Keratinocyte (primary cell): ENCODE data around the gene IFNA14. TPM values are rescaled to one million over a fixed set of nuclear protein-coding genes. Genes with fewer than 3 reads are reported as not detected.

Experiments
- DNase-seq: peaks from one replicate; pipeline ENCODE4 v3.0.0-alpha.2; 2011; ENCODE audit warnings: low read depth, missing footprints, low spot score
- FAIRE-seq: peaks from 2 replicates; lab custom pipeline; 2011; peaks lifted over from hg19 to GRCh38; lab: Jason Lieb, UNC
- H2AFZ ChIP-seq: 2 replicates; pipeline ENCODE4 v1.6.0; 2012; ENCODE audit warnings: low read length, control low read depth, inconsistent platforms; ENCODE audit not compliant: control insufficient read depth
- H3K27ac ChIP-seq: 2 replicates; pipeline ENCODE4 v1.5.1; 2011; ENCODE audit warnings: low read length; ENCODE audit not compliant: control insufficient read depth, insufficient read depth
- H3K27me3 ChIP-seq: 3 replicates; pipeline ENCODE4 v1.6.0; 2011; ENCODE audit warnings: low read length; ENCODE audit not compliant: control insufficient read depth, insufficient read depth; ENCODE audit errors: extremely low read depth
- H3K36me3 ChIP-seq, 2 experiments: 2 replicates in 1 of 2; 3 replicates in 1 of 2; pipeline ENCODE4 v1.5.1; 2011; ENCODE audit warnings: low read length in 2 of 2, mild to moderate bottlenecking in 1 of 2; ENCODE audit not compliant: control insufficient read depth in 2 of 2, insufficient read depth in 2 of 2; ENCODE audit errors: extremely low read depth in 1 of 2
- H3K4me1 ChIP-seq: 3 replicates; pipeline ENCODE4 v1.5.1; 2011; ENCODE audit warnings: low read length; ENCODE audit not compliant: control insufficient read depth, insufficient read depth; ENCODE audit errors: extremely low read depth
- H3K4me2 ChIP-seq: 3 replicates; pipeline ENCODE4 v1.6.0; 2011; ENCODE audit warnings: low read depth, low read length; ENCODE audit not compliant: control insufficient read depth, insufficient read depth; ENCODE audit errors: extremely low read depth
- H3K4me3 ChIP-seq, 3 experiments: fragments of 200-600 bp in 1 of 3; sonication (generic) in 1 of 3; 2 replicates in 2 of 3; 3 replicates in 1 of 3; pipeline ENCODE4 v1.5.1; 2011 to 2016; ENCODE audit warnings: low read length in 3 of 3, mild to moderate bottlenecking in 3 of 3, control low read depth in 2 of 3, inconsistent platforms in 1 of 3, low read depth in 1 of 3, mixed read lengths in 1 of 3, mixed run types in 1 of 3, moderate library complexity in 1 of 3; ENCODE audit not compliant: control insufficient read depth in 2 of 3, insufficient read depth in 2 of 3; ENCODE audit errors: extremely low read depth in 1 of 3
- H3K79me2 ChIP-seq: 2 replicates; pipeline ENCODE4 v1.6.0; 2012; ENCODE audit warnings: low read length; ENCODE audit not compliant: control insufficient read depth, insufficient read depth
- H3K9ac ChIP-seq: 3 replicates; pipeline ENCODE4 v1.6.0; 2011; ENCODE audit warnings: low read length; ENCODE audit not compliant: control insufficient read depth, insufficient read depth; ENCODE audit errors: extremely low read depth
- H3K9me1 ChIP-seq: 3 replicates; pipeline ENCODE4 v1.6.0; 2011; ENCODE audit warnings: low read length; ENCODE audit not compliant: control insufficient read depth, insufficient read depth; ENCODE audit errors: extremely low read depth
- H3K9me3 ChIP-seq: 2 replicates; pipeline ENCODE4 v1.5.1; 2012; ENCODE audit warnings: low read depth, low read length; ENCODE audit not compliant: control insufficient read depth
- H4K20me1 ChIP-seq: 3 replicates; pipeline ENCODE4 v1.6.0; 2011; ENCODE audit warnings: low read length; ENCODE audit not compliant: control insufficient read depth, insufficient read depth; ENCODE audit errors: extremely low read depth
- CTCF ChIP-seq, 3 experiments: IDR thresholded peaks in 1 of 3; conservative IDR thresholded peaks in 1 of 3; optimal IDR thresholded peaks in 1 of 3; 2 replicates in 2 of 3; 3 replicates in 1 of 3; pipeline versions ENCODE3 to v1.5.1; 2011; ENCODE audit warnings: low read length in 3 of 3, mild to moderate bottlenecking in 3 of 3, moderate library complexity in 2 of 3, control low read depth in 1 of 3, inconsistent platforms in 1 of 3; ENCODE audit not compliant: insufficient read depth in 2 of 3; ENCODE audit errors: extremely low read depth in 1 of 3
- EZH2 ChIP-seq: IDR thresholded peaks from one replicate; pipeline ENCODE4 v1.6.1; 2012; ENCODE audit warnings: inconsistent platforms, mild to moderate bottlenecking, low read length, moderate library complexity
- dilution Hi-C: fragments of 300-500 bp; cut with MboI; formaldehyde crosslinking; loops from one replicate; pipeline ENCODE4 v1.7.0; 2020; ENCODE audit warnings: low sequenced_read_pairs; ENCODE audit not compliant: extremely low pct_ligation_motif_present
- polyA plus RNA-seq, 5 experiments: library from polyadenylated mRNA; depleted of rRNA in 3 of 5; stranded (reverse) in 3 of 5; stranded (forward) in 1 of 5; unstranded in 1 of 5; fragments of >200 nt; gene quantifications; 1 replicate in 1 of 5; 2 replicates in 3 of 5; 3 replicates in 1 of 5; pipeline versions ENCODE4 v1.2.1 to v1.2.3, GENCODE V29; 2011 to 2012; ENCODE audit warnings: missing spikeins in 2 of 5, low read depth in 1 of 5, low replicate concordance in 1 of 5

Gene IFNA14
- polyA plus RNA-seq, 1 donor (not counting 4 experiments of a cell fraction or from before 2014, with no cell fraction given) = not detected

- FAIRE-seq (no peak), DNase-seq (no peak)
- Histone ChIP-seq H3K27me3 (peaks cover 6% of the 10 kb centered on the region), H3K4me1 (no peaks in the 10 kb centered on the region), H3K9ac (no peak overlapping the region), H2AFZ (no peak overlapping the region), H3K4me2 (no peak overlapping the region), H3K4me3 (no peak overlapping the region), H3K9me1 (no peaks in the 10 kb centered on the region), H3K36me3 (no peaks in the 10 kb centered on the region), H3K9me3 (no peaks in the 10 kb centered on the region), H3K79me2 (no peaks in the 10 kb centered on the region), H4K20me1 (no peaks in the 10 kb centered on the region), H3K27ac (no peak overlapping the region)
- dilution Hi-C loops = no loop called here
- no peak for TF ChIP-seq CTCF (optimal IDR thresholded peaks at IDR 0.05 in 1 of 3, IDR thresholded peaks at IDR 0.05 in 1 of 3, conservative IDR thresholded peaks at IDR 0.05 in 1 of 3; ENCODE audit: extremely low read depth in 1 of 3, insufficient read depth in 2 of 3, low read length in 3 of 3)
- no peak for TF ChIP-seq EZH2
Observed at GRCh38 chr9:21286659-21287058, 46.9 kb upstream of the IFNA14 start.

- Histone ChIP-seq H3K9me1 (no peaks in the 10 kb centered on the region), H3K4me3 (no peak overlapping the region), H3K79me2 (no peaks in the 10 kb centered on the region), H3K36me3 (no peaks in the 10 kb centered on the region), H3K9me3 (no peaks in the 10 kb centered on the region), H2AFZ (no peak overlapping the region), H3K27ac (no peak overlapping the region), H4K20me1 (no peaks in the 10 kb centered on the region), H3K4me1 (no peaks in the 10 kb centered on the region), H3K9ac (no peak overlapping the region), H3K4me2 (no peak overlapping the region), H3K27me3 (peaks cover 6% of the 10 kb centered on the region)
- DNase-seq = no peak
- dilution Hi-C loops = no loop called here
- TF ChIP-seq CTCF (optimal IDR thresholded peaks at IDR 0.05 in 1 of 3, IDR thresholded peaks at IDR 0.05 in 1 of 3, conservative IDR thresholded peaks at IDR 0.05 in 1 of 3; ENCODE audit: extremely low read depth in 1 of 3, insufficient read depth in 2 of 3, low read length in 3 of 3) = no peak
- TF ChIP-seq EZH2 = no peak
- no peak for FAIRE-seq
Observed at GRCh38 chr9:21286099-21286498, 46.3 kb upstream of the IFNA14 start.
